Panc1 (cell line): Measurements from ENCODE around the gene CALD1. TPM values are rescaled to one million over a fixed set of nuclear protein-coding genes. Genes with fewer than 3 reads are reported as not detected.

Experiments
- ATAC-seq: fragments of 200-7000 bp; cut with Tn5 transposase; 2 replicates; pipeline ENCODE4 v1.9.1; 2020; ENCODE audit warnings: mild to moderate bottlenecking, moderate library complexity
- BruUV-seq: library from RNA; stranded (reverse); fragments of 400-500 nt; replicated peaks from 2 replicates; lab custom pipeline; 2021; lab: Mats Ljungman, UMichigan
- CTCF ChIA-PET: fragments of 300-600 bp; sonication (Branson Sonifier 250); formaldehyde crosslinking; loops from one replicate; lab custom pipeline; 2022; ENCODE audit warnings: antibody characterized with exemption; lab: Charles Lee
- POLR2A ChIA-PET: fragments of 300-600 bp; sonication (Branson Sonifier 250); formaldehyde crosslinking; loops from one replicate; lab custom pipeline; 2022; ENCODE audit warnings: antibody characterized with exemption; lab: Charles Lee
- DNase-seq: peaks from one replicate; pipeline ENCODE4 v3.0.0-alpha.2; 2010; ENCODE audit warnings: low read depth, low spot score
- H3K27ac ChIP-seq: 2 replicates; pipeline ENCODE4 v1.5.1; 2011; ENCODE audit warnings: mild to moderate bottlenecking, low read length, inconsistent platforms
- H3K27me3 ChIP-seq: fragments of 200-500 bp; sonication (Bioruptor generic); 2 replicates; pipeline ENCODE4 v1.6.0; 2014; ENCODE audit warnings: low read length, inconsistent platforms; ENCODE audit not compliant: control insufficient read depth, insufficient read depth
- H3K36me3 ChIP-seq: fragments of 200-500 bp; sonication (Bioruptor generic); 2 replicates; pipeline ENCODE4 v1.5.1; 2014; ENCODE audit warnings: inconsistent platforms, mild to moderate bottlenecking, low read length, moderate library complexity; ENCODE audit not compliant: control insufficient read depth, insufficient read depth
- H3K4me1 ChIP-seq: 2 replicates; pipeline ENCODE4 v1.5.1; 2011; ENCODE audit warnings: inconsistent platforms, mild to moderate bottlenecking, low read length, moderate library complexity; ENCODE audit not compliant: control insufficient read depth, insufficient read depth
- H3K4me3 ChIP-seq, 2 experiments: 2 replicates each; pipeline ENCODE4 v1.5.1; 2011 to 2012; ENCODE audit warnings: low read depth in 2 of 2, low read length in 2 of 2, mild to moderate bottlenecking in 2 of 2, inconsistent platforms in 1 of 2, moderate library complexity in 1 of 2
- H3K9me3 ChIP-seq: fragments of 200-500 bp; sonication (Bioruptor generic); 2 replicates; pipeline ENCODE4 v1.5.1; 2014; ENCODE audit warnings: low read depth, mild to moderate bottlenecking, inconsistent platforms, low read length, moderate library complexity; ENCODE audit not compliant: control insufficient read depth, insufficient read depth
- CTCF ChIP-seq: fragments of 450-650 bp; IDR thresholded peaks from 2 replicates; pipeline ENCODE4 v1.5.1; 2017; ENCODE audit warnings: mild to moderate bottlenecking
- REST ChIP-seq, 2 experiments: IDR thresholded peaks; 2 replicates each; pipeline ENCODE4 v1.6.1; 2011 to 2012; ENCODE audit warnings: low read depth in 2 of 2, control low read depth in 1 of 2, low read length in 1 of 2, mild to moderate bottlenecking in 1 of 2, moderate library complexity in 1 of 2; ENCODE audit not compliant: insufficient read depth in 1 of 2
- SIN3A ChIP-seq: IDR thresholded peaks from 2 replicates; pipeline ENCODE4 v1.6.1; 2012; ENCODE audit warnings: low read depth, mild to moderate bottlenecking, low read length, moderate library complexity, borderline replicate concordance; ENCODE audit not compliant: insufficient read depth
- TCF7L2 ChIP-seq: IDR thresholded peaks from 2 replicates; pipeline ENCODE4 v1.6.1; 2011; ENCODE audit warnings: mild to moderate bottlenecking, low read depth, low read length, inconsistent platforms
- in situ Hi-C: cut with HindIII; loops from 2 replicates; pipeline ENCODE4 v1.10.0; 2016; ENCODE audit warnings: low sequenced_read_pairs, low pct_unique_long_range_greater_than_20kb
- intact Hi-C: fragments of 100-400 bp; cut with micrococcal nuclease; formaldehyde crosslinking; loops from one replicate; pipeline ENCODE4 v1.10.0; 2022; ENCODE audit not compliant: unreplicated experiment
- total RNA-seq: library from RNA; stranded (reverse); gene quantifications from one replicate; pipeline ENCODE4 v1.2.1, GENCODE V29; 2021; ENCODE audit not compliant: unreplicated experiment

The CALD1 gene
- total RNA-seq, 1 experiment from 2014 or later, result 9.2 TPM

GRCh38 chr7:134782121-134782623 lies 2.7 kb downstream of the CALD1 start:
- TF ChIP-seq TCF7L2, result no peak
- no peak for TF ChIP-seq SIN3A
- no peak for TF ChIP-seq CTCF
- in situ Hi-C loops, result no loop called here
- POLR2A ChIA-PET, result no interaction called here
- Histone ChIP-seq H3K27ac (no peak overlapping the region), H3K36me3 (no peaks in the 10 kb centered on the region), H3K4me3 (peak overlapping the region in 1 of 2 experiments; percentile 42; a peak in 1 of 4 replicates), H3K4me1 (no peaks in the 10 kb centered on the region), H3K27me3 (peaks cover 9% of the 10 kb centered on the region), H3K9me3 (no peaks in the 10 kb centered on the region)
- CTCF ChIA-PET, result no interaction called here
- no peak for DNase-seq
- BruUV-seq, result no TSS peak
- ATAC-seq, result no peak
- intact Hi-C loops, result no loop called here

GRCh38 chr7:134783294-134784069 lies 4.0 kb downstream of the CALD1 start:
- no peak for DNase-seq
- H3K36me3 ChIP-seq, result no peaks in the 10 kb centered on the region
- POLR2A ChIA-PET, result no interaction called here
- no TSS peak for BruUV-seq
- no peak for TF ChIP-seq SIN3A
- TF ChIP-seq REST (IDR thresholded peaks at IDR 0.05; ENCODE audit: insufficient read depth in 1 of 2, low read depth in 2 of 2, low read length in 1 of 2), result no peak
- H3K9me3 ChIP-seq, result no peaks in the 10 kb centered on the region
- H3K4me3 ChIP-seq, result no peak overlapping the region; a peak in 1 of 4 replicates
- in situ Hi-C loops, result no loop called here
- H3K4me1 ChIP-seq, result no peaks in the 10 kb centered on the region
- intact Hi-C loops, result no loop called here
- no peak for ATAC-seq
- CTCF ChIA-PET, result no interaction called here
- peaks cover 9% of the 10 kb centered on the region for H3K27me3 ChIP-seq
- H3K27ac ChIP-seq, result no peak overlapping the region
